Psoas muscle (tissue), 8 donors: ENCODE measurements around the gene MPP7. TPM values are rescaled to one million over a fixed set of nuclear protein-coding genes. Genes with fewer than 3 reads are reported as not detected.

ENCODE experiments used
- ATAC-seq, 4 donors: fragments of 200-7000 bp; cut with Tn5 transposase; one replicate each; pipeline ENCODE4 v1.9.1; 2020; ENCODE audit warnings: moderate library complexity in 3 of 4, mild to moderate bottlenecking in 2 of 4
- DNase-seq, 2 donors: peaks; one replicate each; pipeline ENCODE4 v3.0.0-alpha.2; 2020
- H3K27ac ChIP-seq: fragments of 200-600 bp; one replicate; pipeline ENCODE4 v1.8.0; 2022
- H3K27me3 ChIP-seq, 3 donors: fragments of 200-600 bp in 1 of 3; one replicate each; pipeline versions ENCODE4 v1.6.1 to v1.8.0; 2013 to 2022; ENCODE audit warnings: low read length in 2 of 3, mild to moderate bottlenecking in 2 of 3, moderate library complexity in 1 of 3; ENCODE audit not compliant: insufficient read depth in 3 of 3
- H3K36me3 ChIP-seq, 2 donors: fragments of 200-600 bp in 1 of 2; one replicate each; pipeline versions ENCODE4 v1.6.1 to v1.8.0; 2013 to 2022; ENCODE audit warnings: low read depth in 1 of 2, mild to moderate bottlenecking in 1 of 2, moderate library complexity in 1 of 2; ENCODE audit not compliant: insufficient read depth in 1 of 2
- H3K4me1 ChIP-seq: fragments of 200-600 bp; one replicate; pipeline ENCODE4 v1.8.0; 2022
- H3K4me3 ChIP-seq: fragments of 200-600 bp; one replicate; pipeline ENCODE4 v1.8.0; 2022; ENCODE audit warnings: mild to moderate bottlenecking
- H3K9me3 ChIP-seq: fragments of 200-600 bp; one replicate; pipeline ENCODE4 v1.8.0; 2022
- WGBS, 3 donors: extraction: QIAGEN DNeasy Blood & Tissue Kit; methylation state at CpG; one replicate each; pipeline versions ENCODE4 v1.1.6 to v1.1.7; 2013; 5-methylcytosine and 5-hydroxymethylcytosine counted together
- intact Hi-C, 2 donors: fragments of 100-400 bp; cut with DNase I; formaldehyde crosslinking; loops; one replicate each; pipeline versions ENCODE4 v1.11.0 to v1.14.2; 2022
- polyA plus RNA-seq, 3 donors: library from polyadenylated mRNA; stranded (reverse); fragments of 200-250 nt; gene quantifications; one replicate each; pipeline ENCODE4 v1.2.3, GENCODE V29; 2013
- total RNA-seq, 4 donors: library from RNA; stranded (reverse); fragmentation: NEBNext Ultra II Directional in 2 of 4; extraction: Animal tissue kit (Norgen Biotek cat#: 25700) in 2 of 4; gene quantifications; one replicate each; pipeline versions ENCODE4 v1.2.1 to v1.2.4, GENCODE V29; 2021 to 2023
- TF ChIP-seq, protein P1 (sequence below): fragments of 200-600 bp; IDR thresholded peaks from one replicate; pipeline ENCODE4 v1.8.0; 2022; ENCODE audit warnings: antibody characterized with exemption
- donor health status: healthy with polysubstance abuse.
- donor health status: DM: no; HTN: no; CAD: no; lungs with moderate emphysema.
- donor health status: Bipolar disorder and iron deficiency.
- donor health status: healthy.
- donor health status: DM: yes; HTN: yes; CAD: no.
- donor health status: DM: no; HTN: no; CAD: no.
- donor health status: DM: no; HTN: no; CAD: no.
- donor health status: DM: yes; HTN: yes; CAD: no.

MPP7 gene
- total and polyA plus RNA-seq, 7 donors = 2.3 to 12.5 (median 11.3) TPM

DNA sequence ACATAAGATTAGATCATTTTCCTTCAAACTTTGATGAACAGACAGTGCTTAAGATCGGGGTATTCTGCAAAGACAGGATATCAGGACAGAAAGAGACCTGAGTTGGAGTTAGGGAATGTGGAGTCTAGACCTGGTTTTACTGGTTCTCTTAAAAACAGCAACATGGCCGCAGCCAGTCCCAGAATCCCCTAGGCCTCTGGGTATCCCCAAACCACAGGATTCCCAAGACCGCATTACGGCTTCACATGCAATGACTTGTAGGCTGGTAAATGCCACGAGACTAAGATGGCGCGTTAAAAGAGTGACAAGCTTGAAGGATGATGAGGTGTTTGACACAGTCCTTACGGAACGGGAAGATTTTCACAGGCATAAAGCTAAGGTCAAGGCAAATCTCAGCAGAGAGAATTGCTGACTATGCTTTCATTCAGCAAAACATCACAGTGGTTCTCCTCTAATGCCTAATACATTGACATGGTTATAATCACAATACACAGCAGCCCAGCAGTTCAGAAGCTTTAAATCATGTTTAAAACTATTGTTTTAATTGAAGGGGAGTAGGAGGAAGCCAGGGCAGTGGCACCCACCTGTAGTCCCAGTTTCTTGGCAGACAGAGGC, 32.9 kb downstream of the MPP7 start:
- no peak for DNase-seq

DNA sequence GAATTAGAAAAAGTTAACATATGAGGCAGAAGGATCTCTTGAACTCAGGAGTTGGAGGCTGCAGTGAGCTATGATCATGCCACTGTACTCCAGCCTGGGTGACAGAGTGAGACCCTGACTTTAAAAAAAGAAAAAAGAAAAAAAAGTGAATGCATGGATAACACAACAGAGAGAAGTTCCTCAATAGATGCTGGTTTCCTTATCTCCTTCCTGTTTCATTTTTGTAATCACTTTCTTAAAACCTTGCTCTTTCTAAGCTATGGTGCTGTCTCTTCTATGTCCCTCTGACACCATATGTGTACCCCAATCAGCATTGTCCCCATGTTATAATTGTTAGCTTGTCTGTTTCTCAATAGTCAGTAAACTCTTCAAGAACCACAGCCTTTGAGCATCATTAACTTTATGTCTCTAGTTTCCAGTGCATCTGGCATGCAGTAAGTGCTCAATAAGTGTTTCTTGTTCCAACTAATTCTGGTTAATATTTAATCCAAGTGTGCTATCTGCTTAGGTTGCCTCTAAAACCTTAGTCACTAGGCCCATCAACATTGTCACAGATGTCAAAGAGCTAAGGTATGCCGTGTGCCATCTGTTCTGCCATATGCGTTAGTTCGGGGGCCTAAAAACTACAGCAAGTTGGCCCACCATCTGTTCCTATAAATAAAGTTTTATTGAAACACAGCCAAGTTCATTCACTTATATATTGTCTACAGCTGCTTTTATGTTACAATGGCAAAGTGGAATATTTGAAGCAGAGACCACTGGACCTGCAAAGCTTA, 36.2 kb downstream of the MPP7 start:
- Histone ChIP-seq H3K27me3 (no peaks in the 10 kb centered on the region), H3K4me3 (no peak overlapping the region), H3K9me3 (no peaks in the 10 kb centered on the region), H3K36me3 (no peaks in the 10 kb centered on the region), H3K4me1 (peaks cover 6% of the 10 kb centered on the region), H3K27ac (no peak overlapping the region)
- intact Hi-C loops = no loop called here
- ATAC-seq = no peak
- TF ChIP-seq, protein P1, sequence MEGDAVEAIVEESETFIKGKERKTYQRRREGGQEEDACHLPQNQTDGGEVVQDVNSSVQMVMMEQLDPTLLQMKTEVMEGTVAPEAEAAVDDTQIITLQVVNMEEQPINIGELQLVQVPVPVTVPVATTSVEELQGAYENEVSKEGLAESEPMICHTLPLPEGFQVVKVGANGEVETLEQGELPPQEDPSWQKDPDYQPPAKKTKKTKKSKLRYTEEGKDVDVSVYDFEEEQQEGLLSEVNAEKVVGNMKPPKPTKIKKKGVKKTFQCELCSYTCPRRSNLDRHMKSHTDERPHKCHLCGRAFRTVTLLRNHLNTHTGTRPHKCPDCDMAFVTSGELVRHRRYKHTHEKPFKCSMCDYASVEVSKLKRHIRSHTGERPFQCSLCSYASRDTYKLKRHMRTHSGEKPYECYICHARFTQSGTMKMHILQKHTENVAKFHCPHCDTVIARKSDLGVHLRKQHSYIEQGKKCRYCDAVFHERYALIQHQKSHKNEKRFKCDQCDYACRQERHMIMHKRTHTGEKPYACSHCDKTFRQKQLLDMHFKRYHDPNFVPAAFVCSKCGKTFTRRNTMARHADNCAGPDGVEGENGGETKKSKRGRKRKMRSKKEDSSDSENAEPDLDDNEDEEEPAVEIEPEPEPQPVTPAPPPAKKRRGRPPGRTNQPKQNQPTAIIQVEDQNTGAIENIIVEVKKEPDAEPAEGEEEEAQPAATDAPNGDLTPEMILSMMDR = no peak
- DNase-seq = no peak
- WGBS, 3 donors = 87 to 91% (median 87%) methylated on average over 3 of the region's 3 CpGs

More for the DNA sequence above, 32.9 kb downstream of the MPP7 start:
- H3K27me3 ChIP-seq = no peaks in the 10 kb centered on the region
- no peaks in the 10 kb centered on the region for H3K36me3 ChIP-seq
- WGBS, 3 donors = 93 to 94% (median 93%) methylated on average over 9 of the region's 9 CpGs
- intact Hi-C loops = no loop called here
- ATAC-seq = no peak
- TF ChIP-seq, protein P1 = no peak
- H3K9me3 ChIP-seq = no peaks in the 10 kb centered on the region
- H3K27ac ChIP-seq = no peak overlapping the region
- H3K4me3 ChIP-seq = no peak overlapping the region
- H3K4me1 ChIP-seq = peaks cover 6% of the 10 kb centered on the region

DNA sequence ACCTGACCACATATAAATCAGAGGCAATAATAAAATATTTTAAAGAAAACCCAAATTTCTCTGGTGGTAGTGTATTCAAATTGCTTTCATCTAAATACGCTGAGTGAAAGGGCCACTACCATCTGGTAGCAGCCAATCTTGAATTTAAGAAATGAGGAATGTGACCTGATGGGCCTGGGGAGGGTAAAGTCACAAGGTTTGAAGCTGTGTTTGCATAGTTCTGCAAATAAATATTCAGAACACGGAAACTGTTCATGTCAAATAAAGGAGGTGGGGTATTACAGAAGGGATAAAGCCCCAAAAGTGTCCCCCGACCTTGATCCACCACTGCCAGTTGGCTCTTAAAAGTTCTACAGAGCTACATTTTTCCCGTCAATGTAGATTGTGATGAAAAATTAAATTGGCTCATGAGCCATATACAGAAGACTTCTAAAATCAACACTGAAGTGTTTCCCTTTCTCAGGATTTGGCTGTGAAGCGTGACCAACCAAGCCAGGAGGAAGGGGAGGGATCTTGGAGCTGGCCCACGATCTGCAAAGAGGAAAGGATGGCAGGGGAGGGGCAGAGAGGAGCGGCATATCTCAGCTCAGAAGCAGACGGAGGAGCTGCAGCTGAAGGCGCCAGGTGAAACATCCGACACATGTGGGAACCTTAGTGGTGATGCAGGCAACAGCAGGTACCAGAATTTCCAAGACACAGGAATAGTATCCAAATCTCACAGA, 39.6 kb downstream of the MPP7 start:
- no peak for DNase-seq
- 59 to 69% (median 63%) methylated on average over 10 of the region's 10 CpGs for WGBS, 3 donors
- Histone ChIP-seq H3K9me3 (no peaks in the 10 kb centered on the region), H3K4me1 (no peaks in the 10 kb centered on the region), H3K36me3 (no peaks in the 10 kb centered on the region), H3K27me3 (no peaks in the 10 kb centered on the region), H3K4me3 (no peak overlapping the region), H3K27ac (no peak overlapping the region)
- TF ChIP-seq, protein P1 = no peak
- intact Hi-C loops = no loop called here
- ATAC-seq = no peak

DNA sequence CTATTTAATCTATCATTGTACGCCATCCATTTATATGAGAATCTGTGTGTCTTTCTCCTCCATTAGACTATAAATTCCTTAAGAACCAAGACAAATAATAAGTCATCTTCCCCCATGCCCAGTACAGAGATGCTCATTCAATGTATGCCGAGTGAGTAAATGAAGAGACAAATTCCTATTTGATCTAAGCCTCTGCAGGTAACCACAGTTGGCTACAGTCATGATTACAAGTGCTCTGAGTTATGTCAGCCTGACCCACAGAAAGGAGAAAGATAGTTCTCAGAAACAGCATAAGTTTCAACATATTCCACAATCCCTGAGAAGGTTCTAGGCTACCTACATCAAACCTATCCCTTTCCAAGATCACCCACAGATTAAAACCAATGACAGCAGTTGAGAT, 46.1 kb downstream of the MPP7 start:
- peaks cover 16% of the 10 kb centered on the region for H3K4me1 ChIP-seq
- intact Hi-C loops = no loop called here
- H3K27ac ChIP-seq = no peak overlapping the region
- DNase-seq = no peak
- TF ChIP-seq, protein P1 = no peak
- no peaks in the 10 kb centered on the region for H3K36me3 ChIP-seq
- 90 to 97% (median 92%) methylated on average over 2 of the region's 2 CpGs for WGBS, 3 donors
- no peak overlapping the region for H3K4me3 ChIP-seq
- ATAC-seq = no peak
- H3K9me3 ChIP-seq = no peaks in the 10 kb centered on the region
- H3K27me3 ChIP-seq = no peaks in the 10 kb centered on the region
